Activated naive CD8-positive, alpha-beta T cell treated with anti-CD3 and anti-CD28 coated beads, Interleukin-2, amount 10 ng/mL, durations not matched to agents 7 days and 5 days (primary cell): ENCODE measurements around the gene INVS. TPM values are rescaled to one million over a fixed set of nuclear protein-coding genes. Genes with fewer than 3 reads are reported as not detected.
"Not testable (repeated sequence)": the region's sequence is repeated elsewhere in the genome, so short reads cannot be mapped to it uniquely, and the experiment has no call there.

Experiments
- ATAC-seq: fragments of 150-1000 bp; cut with Tn5 transposase; one replicate; pipeline ENCODE4 v1.10.0; 2021; ENCODE audit warnings: low read depth, moderate library complexity
- POLR2A ChIA-PET: fragments of 350-600 bp; sonication (Branson Sonifier 250); formaldehyde crosslinking; loops from one replicate; lab custom pipeline; 2021; ENCODE audit warnings: antibody characterized with exemption; lab: Charles Lee
- DNase-seq: peaks from one replicate; pipeline ENCODE4 v3.0.0; 2021
- H3K27ac Mint-ChIP-seq: one replicate; pipeline ENCODE4 v1.8.0; 2022; ENCODE audit warnings: mild to moderate bottlenecking, mixed read lengths
- H3K27me3 Mint-ChIP-seq: one replicate; pipeline ENCODE4 v1.8.0; 2022; ENCODE audit warnings: mild to moderate bottlenecking, moderate library complexity, mixed read lengths
- H3K36me3 Mint-ChIP-seq: one replicate; pipeline ENCODE4 v1.8.0; 2021; ENCODE audit warnings: mild to moderate bottlenecking, mixed read lengths
- H3K4me1 Mint-ChIP-seq: one replicate; pipeline ENCODE4 v1.8.0; 2021; ENCODE audit warnings: mixed read lengths
- H3K4me3 Mint-ChIP-seq: one replicate; pipeline ENCODE4 v1.8.0; 2022; ENCODE audit warnings: mild to moderate bottlenecking, moderate library complexity, mixed read lengths
- H3K9me3 Mint-ChIP-seq: one replicate; pipeline ENCODE4 v1.8.0; 2021; ENCODE audit warnings: mixed read lengths
- total RNA-seq, 2 experiments: library from RNA; stranded (reverse); gene quantifications; one replicate each; pipeline ENCODE4 v1.2.3, GENCODE V29; 2021

Gene INVS
- total RNA-seq, 2 experiments from 2014 or later = 17.8 to 18.9 TPM

- Mint-ChIP-seq H3K9me3 (no peaks in the 10 kb centered on the region), H3K36me3 (peaks cover 6% of the 10 kb centered on the region), H3K27ac (no peak overlapping the region), H3K4me3 (no peak overlapping the region), H3K4me1 (peaks cover 27% of the 10 kb centered on the region), H3K27me3 (no peaks in the 10 kb centered on the region)
- ATAC-seq = no peak
- POLR2A ChIA-PET = no interaction called here
- no peak for DNase-seq
Observed at GRCh38 chr9:100091650-100092049, 7.4 kb upstream of the INVS start.

GRCh38 chr9:100092066-100092465 lies 7.0 kb upstream of the INVS start:
- Mint-ChIP-seq H3K9me3 (no peaks in the 10 kb centered on the region), H3K4me1 (peaks cover 28% of the 10 kb centered on the region), H3K27ac (no peak overlapping the region), H3K27me3 (no peaks in the 10 kb centered on the region), H3K4me3 (no peak overlapping the region), H3K36me3 (peaks cover 6% of the 10 kb centered on the region)
- ATAC-seq (no peak), DNase-seq (no peak)
- POLR2A ChIA-PET = no interaction called here

GRCh38 chr9:100094411-100094810 lies 4.6 kb upstream of the INVS start:
- ATAC-seq = not testable (repeated sequence)

GRCh38 chr9:100096378-100096916 lies 2.6 kb upstream of the INVS start:
- Mint-ChIP-seq H3K4me1 (peaks cover 29% of the 10 kb centered on the region), H3K27ac (no peak overlapping the region), H3K9me3 (no peaks in the 10 kb centered on the region), H3K27me3 (no peaks in the 10 kb centered on the region), H3K4me3 (no peak overlapping the region), H3K36me3 (peaks cover 8% of the 10 kb centered on the region)
- no peak for DNase-seq
- POLR2A ChIA-PET = no interaction called here
- ATAC-seq = no peak

More at GRCh38 chr9:100094411-100094810, 4.6 kb upstream of the INVS start:
- H3K27me3 Mint-ChIP-seq, POLR2A ChIA-PET, H3K27ac Mint-ChIP-seq, H3K36me3 Mint-ChIP-seq, H3K9me3 Mint-ChIP-seq, DNase-seq, H3K4me3 Mint-ChIP-seq: not testable (repeated sequence)
- H3K4me1 Mint-ChIP-seq = peaks cover 23% of the 10 kb centered on the region

- peaks cover 4% of the 10 kb centered on the region for H3K36me3 Mint-ChIP-seq
- H3K9me3 Mint-ChIP-seq = no peaks in the 10 kb centered on the region
- H3K4me1 Mint-ChIP-seq = peaks cover 29% of the 10 kb centered on the region
- DNase-seq = no peak
- no peaks in the 10 kb centered on the region for H3K27me3 Mint-ChIP-seq
- H3K4me3 Mint-ChIP-seq = peak overlapping the region; percentile 99
- H3K27ac Mint-ChIP-seq = peak overlapping the region; percentile 98
- POLR2A ChIA-PET = interaction anchor here (0.6 to 1.4 kb wide), 3 partner anchors 87 to 254 kb away, joined by 3 read pairs; partner anchors contain the start of gene TEX10
- ATAC-seq = peak; percentile 3
Observed at GRCh38 chr9:100098046-100098886, 777 bp upstream of the INVS start.

- POLR2A ChIA-PET = interaction anchor here (1.0 to 1.4 kb wide), 2 partner anchors 193 to 253 kb away, joined by 3 read pairs; partner anchors contain the start of gene TEX10
- Mint-ChIP-seq H3K4me3 (peak overlapping the region; percentile 99), H3K4me1 (peaks cover 23% of the 10 kb centered on the region), H3K36me3 (peaks cover 5% of the 10 kb centered on the region), H3K27me3 (no peaks in the 10 kb centered on the region), H3K27ac (peak overlapping the region; percentile 98), H3K9me3 (no peaks in the 10 kb centered on the region)
- DNase-seq = no peak
- ATAC-seq = no peak
Observed at GRCh38 chr9:100099722-100100042, 639 bp downstream of the INVS start.

GRCh38 chr9:100100146-100100667 lies 1.2 kb downstream of the INVS start:
- Mint-ChIP-seq H3K27ac (peak overlapping the region; percentile 98), H3K9me3 (no peaks in the 10 kb centered on the region)
- no peak for ATAC-seq

GRCh38 chr9:100101608-100102007 lies 2.6 kb downstream of the INVS start:
- POLR2A ChIA-PET = no interaction called here
- H3K4me1 Mint-ChIP-seq = peaks cover 13% of the 10 kb centered on the region
- no peak overlapping the region for H3K4me3 Mint-ChIP-seq
- no peaks in the 10 kb centered on the region for H3K27me3 Mint-ChIP-seq
- no peak for DNase-seq
- H3K27ac Mint-ChIP-seq = no peak overlapping the region
- H3K9me3 Mint-ChIP-seq = no peaks in the 10 kb centered on the region
- H3K36me3 Mint-ChIP-seq = peaks cover 7% of the 10 kb centered on the region
- ATAC-seq = no peak

More at GRCh38 chr9:100100146-100100667, 1.2 kb downstream of the INVS start:
- Mint-ChIP-seq H3K4me1 (peaks cover 21% of the 10 kb centered on the region), H3K27me3 (no peaks in the 10 kb centered on the region), H3K36me3 (peaks cover 7% of the 10 kb centered on the region), H3K4me3 (peak overlapping the region; percentile 99)
- POLR2A ChIA-PET = no interaction called here
- DNase-seq = no peak

- POLR2A ChIA-PET = no interaction called here
- no peak overlapping the region for H3K4me3 Mint-ChIP-seq
- H3K9me3 Mint-ChIP-seq = no peaks in the 10 kb centered on the region
- H3K27ac Mint-ChIP-seq = no peak overlapping the region
- H3K27me3 Mint-ChIP-seq = no peaks in the 10 kb centered on the region
- H3K36me3 Mint-ChIP-seq = peaks cover 7% of the 10 kb centered on the region
- peaks cover 6% of the 10 kb centered on the region for H3K4me1 Mint-ChIP-seq
- DNase-seq (no peak), ATAC-seq (no peak)
Observed at GRCh38 chr9:100104314-100104713, 5.3 kb downstream of the INVS start.

GRCh38 chr9:100105861-100106260 lies 6.8 kb downstream of the INVS start:
- POLR2A ChIA-PET = no interaction called here
- Mint-ChIP-seq H3K36me3 (peaks cover 7% of the 10 kb centered on the region), H3K4me3 (no peak overlapping the region), H3K4me1 (no peaks in the 10 kb centered on the region), H3K27me3 (no peaks in the 10 kb centered on the region), H3K9me3 (no peaks in the 10 kb centered on the region), H3K27ac (no peak overlapping the region)
- DNase-seq (no peak), ATAC-seq (no peak)

- H3K9me3 Mint-ChIP-seq = no peaks in the 10 kb centered on the region
- no peak overlapping the region for H3K4me3 Mint-ChIP-seq
- DNase-seq (no peak), ATAC-seq (no peak)
- POLR2A ChIA-PET = no interaction called here
- H3K4me1 Mint-ChIP-seq = no peaks in the 10 kb centered on the region
- no peak overlapping the region for H3K27ac Mint-ChIP-seq
- H3K27me3 Mint-ChIP-seq = no peaks in the 10 kb centered on the region
- peaks cover 5% of the 10 kb centered on the region for H3K36me3 Mint-ChIP-seq
Observed at GRCh38 chr9:100106616-100107015, 7.6 kb downstream of the INVS start.

- Mint-ChIP-seq H3K36me3 (peaks cover 5% of the 10 kb centered on the region), H3K9me3 (no peaks in the 10 kb centered on the region), H3K27me3 (no peaks in the 10 kb centered on the region), H3K4me1 (no peaks in the 10 kb centered on the region), H3K4me3 (no peak overlapping the region), H3K27ac (no peak overlapping the region)
- no peak for ATAC-seq
- POLR2A ChIA-PET = no interaction called here
- DNase-seq = no peak
Observed at GRCh38 chr9:100108559-100108958, 9.5 kb downstream of the INVS start.

- H3K4me3 Mint-ChIP-seq = no peak overlapping the region
- no peaks in the 10 kb centered on the region for H3K9me3 Mint-ChIP-seq
- DNase-seq (no peak), ATAC-seq (no peak)
- no peaks in the 10 kb centered on the region for H3K27me3 Mint-ChIP-seq
- H3K4me1 Mint-ChIP-seq = no peaks in the 10 kb centered on the region
- POLR2A ChIA-PET = no interaction called here
- peaks cover 6% of the 10 kb centered on the region for H3K36me3 Mint-ChIP-seq
- H3K27ac Mint-ChIP-seq = no peak overlapping the region
Observed at GRCh38 chr9:100111235-100111634, 12.2 kb downstream of the INVS start.
